SK-N-SH (cell line): ENCODE data around the gene P2RX1. TPM values are rescaled to one million over a fixed set of nuclear protein-coding genes. Genes with fewer than 3 reads are reported as not detected.

Source experiments
- CTCF ChIA-PET: fragments of 300-600, 350-600 bp; formaldehyde crosslinking; extraction: SDS; loops from one replicate; lab custom pipeline; 2021; lab: Yijun Ruan, JAX
- POLR2A ChIA-PET: fragments of 350-600 bp; sonication (Branson Sonifier 250); formaldehyde crosslinking; extraction: SDS; loops from one replicate; lab custom pipeline; 2020; ENCODE audit warnings: antibody characterized with exemption, inconsistent platforms; lab: Yijun Ruan, JAX
- DNase-seq: peaks from one replicate; pipeline ENCODE4 v3.0.0; 2012
- H2AFZ ChIP-seq: fragments of 200-600 bp; sonication (generic); 2 replicates; pipeline ENCODE4 v1.8.1; 2016; ENCODE audit warnings: antibody characterized with exemption, mild to moderate bottlenecking, low read depth
- H3F3A ChIP-seq: fragments of 200-600 bp; sonication (generic); replicated peaks from 2 replicates; pipeline ENCODE3; 2016; ENCODE audit warnings: antibody characterized with exemption, mild to moderate bottlenecking; ENCODE audit not compliant: insufficient read depth
- H3K27ac ChIP-seq, 2 experiments: fragments of 200-500 bp in 1 of 2; fragments of 200-600 bp in 1 of 2; sonication (Bioruptor generic) in 1 of 2; sonication (generic), shearing (Covaris generic) in 1 of 2; 2 replicates each; pipeline versions ENCODE4 v1.5.1 to v1.6.1; 2014 to 2016; ENCODE audit warnings: low read depth in 2 of 2, inconsistent platforms in 1 of 2, low read length in 1 of 2, mild to moderate bottlenecking in 1 of 2, mixed read lengths in 1 of 2
- H3K27me3 ChIP-seq: fragments of 200-600 bp; sonication (generic), shearing (Covaris generic); 2 replicates; pipeline ENCODE4 v1.6.1; 2016; ENCODE audit warnings: mixed run types; ENCODE audit not compliant: insufficient read depth
- H3K36me3 ChIP-seq, 2 experiments: fragments of 200-500 bp in 1 of 2; fragments of 200-600 bp in 1 of 2; sonication (Bioruptor generic) in 1 of 2; sonication (generic) in 1 of 2; replicated peaks in 1 of 2; 2 replicates each; pipeline versions ENCODE3 to v1.5.1; 2014 to 2016; ENCODE audit warnings: low read length in 1 of 2, mild to moderate bottlenecking in 1 of 2; ENCODE audit not compliant: insufficient read depth in 2 of 2, control insufficient read depth in 1 of 2
- H3K4me1 ChIP-seq, 2 experiments: fragments of 200-500 bp in 1 of 2; fragments of 200-600 bp in 1 of 2; sonication (Bioruptor generic) in 1 of 2; sonication (generic), shearing (Covaris generic) in 1 of 2; 2 replicates each; pipeline versions ENCODE4 v1.5.1 to v1.6.1; 2014 to 2016; ENCODE audit warnings: low read depth in 1 of 2, low read length in 1 of 2, mixed run types in 1 of 2; ENCODE audit not compliant: insufficient read depth in 2 of 2, control insufficient read depth in 1 of 2
- H3K4me2 ChIP-seq: fragments of 200-600 bp; sonication (generic), shearing (Covaris generic); 2 replicates; pipeline ENCODE4 v1.6.1; 2017; ENCODE audit warnings: mixed run types
- H3K4me3 ChIP-seq, 2 experiments: fragments of 200-500 bp in 1 of 2; fragments of 200-600 bp in 1 of 2; sonication (Bioruptor generic) in 1 of 2; sonication (generic), shearing (Covaris generic) in 1 of 2; 2 replicates each; pipeline versions ENCODE4 v1.5.1 to v1.8.1; 2014 to 2016; ENCODE audit warnings: low read depth in 2 of 2, inconsistent platforms in 1 of 2, low read length in 1 of 2, mild to moderate bottlenecking in 1 of 2, mixed read lengths in 1 of 2, moderate library complexity in 1 of 2
- H3K79me2 ChIP-seq: fragments of 200-600 bp; sonication (generic); 2 replicates; pipeline ENCODE4 v1.8.1; 2017; ENCODE audit warnings: mild to moderate bottlenecking; ENCODE audit not compliant: insufficient read depth
- H3K9ac ChIP-seq: fragments of 200-600 bp; sonication (generic); 2 replicates; pipeline ENCODE4 v1.6.1; 2017; ENCODE audit warnings: mixed run types
- H3K9me2 ChIP-seq: fragments of 200-600 bp; sonication (generic); 2 replicates; pipeline ENCODE4 v1.6.1; 2017; ENCODE audit warnings: mixed run types
- H3K9me3 ChIP-seq: fragments of 200-600 bp; sonication (generic); 2 replicates; pipeline ENCODE4 v1.6.1; 2017; ENCODE audit warnings: mixed run types, mild to moderate bottlenecking, moderate library complexity
- H4K20me1 ChIP-seq: fragments of 200-600 bp; sonication (generic); 2 replicates; pipeline ENCODE4 v1.6.1; 2017; ENCODE audit warnings: mild to moderate bottlenecking, mixed run types; ENCODE audit not compliant: insufficient read depth
- CHD2 ChIP-seq: fragments of 150-350 bp; IDR thresholded peaks from 2 replicates; pipeline ENCODE4 v1.6.1; 2018; ENCODE audit warnings: low read length; ENCODE audit not compliant: partially characterized antibody
- ELF1 ChIP-seq: IDR thresholded peaks from 2 replicates; pipeline ENCODE4 v1.4.0; 2012
- FOSL2 ChIP-seq: IDR thresholded peaks from 2 replicates; pipeline ENCODE4 v1.4.0; 2012; ENCODE audit warnings: low read depth, mild to moderate bottlenecking, moderate library complexity, borderline replicate concordance
- FOXJ3 ChIP-seq: sonication (generic); formaldehyde crosslinking; IDR thresholded peaks from 2 replicates; pipeline ENCODE4 v1.5.1; 2020; ENCODE audit warnings: mild to moderate bottlenecking, missing genetic modification reagents
- GABPA ChIP-seq: IDR thresholded peaks from 2 replicates; pipeline ENCODE4 v1.4.0; 2012; ENCODE audit warnings: low read depth, mild to moderate bottlenecking
- JUND ChIP-seq: IDR thresholded peaks from 2 replicates; pipeline ENCODE4 v1.4.0; 2012
- RAD21 ChIP-seq: IDR thresholded peaks from 2 replicates; pipeline ENCODE4 v1.6.1; 2012; ENCODE audit warnings: mild to moderate bottlenecking, low read length
- RCOR1 ChIP-seq: fragments of 150-350 bp; IDR thresholded peaks from 2 replicates; pipeline ENCODE4 v1.6.1; 2017; ENCODE audit warnings: antibody characterized with exemption, low read length
- RFX5 ChIP-seq: IDR thresholded peaks from 2 replicates; pipeline ENCODE4 v1.6.1; 2012; ENCODE audit warnings: mild to moderate bottlenecking, improper control_type of control experiment, low read length
- RXRA ChIP-seq: IDR thresholded peaks from 2 replicates; pipeline ENCODE4 v1.4.0; 2012; ENCODE audit warnings: low read depth, mild to moderate bottlenecking, borderline replicate concordance
- TAF1 ChIP-seq: IDR thresholded peaks from 2 replicates; pipeline ENCODE4 v1.6.1; 2012; ENCODE audit warnings: low read depth, mild to moderate bottlenecking, low read length, moderate library complexity, borderline replicate concordance
- TCF12 ChIP-seq: IDR thresholded peaks from 2 replicates; pipeline ENCODE4 v1.4.0; 2012
- USF1 ChIP-seq: IDR thresholded peaks from 2 replicates; pipeline ENCODE4 v1.4.0; 2012; ENCODE audit warnings: low read depth, borderline replicate concordance
- USF2 ChIP-seq: fragments of 150-350 bp; IDR thresholded peaks from 2 replicates; pipeline ENCODE4 v1.6.1; 2017; ENCODE audit warnings: antibody characterized with exemption, low read length, low read depth, borderline replicate concordance
- YY1 ChIP-seq: IDR thresholded peaks from 2 replicates; pipeline ENCODE4 v1.4.0; 2012; ENCODE audit warnings: low read depth, mild to moderate bottlenecking
- ZBTB33 ChIP-seq: IDR thresholded peaks from 2 replicates; pipeline ENCODE4 v1.4.0; 2012; ENCODE audit warnings: low read depth, borderline replicate concordance
- WGBS: methylation state at CpG from one replicate; pipeline ENCODE4 v1.1.6; 2017; ENCODE audit warnings: low lambda C conversion rate; 5-methylcytosine and 5-hydroxymethylcytosine counted together
- polyA plus RNA-seq, 3 experiments: library from polyadenylated mRNA; depleted of rRNA; stranded (reverse); fragments of >200 nt; gene quantifications; 2 replicates each; pipeline ENCODE4 v1.2.3, GENCODE V29; 2012

Gene P2RX1
- polyA plus RNA-seq, 1 of the 3 experiments (the other 2 are of a cell fraction), result not detected

DNA sequence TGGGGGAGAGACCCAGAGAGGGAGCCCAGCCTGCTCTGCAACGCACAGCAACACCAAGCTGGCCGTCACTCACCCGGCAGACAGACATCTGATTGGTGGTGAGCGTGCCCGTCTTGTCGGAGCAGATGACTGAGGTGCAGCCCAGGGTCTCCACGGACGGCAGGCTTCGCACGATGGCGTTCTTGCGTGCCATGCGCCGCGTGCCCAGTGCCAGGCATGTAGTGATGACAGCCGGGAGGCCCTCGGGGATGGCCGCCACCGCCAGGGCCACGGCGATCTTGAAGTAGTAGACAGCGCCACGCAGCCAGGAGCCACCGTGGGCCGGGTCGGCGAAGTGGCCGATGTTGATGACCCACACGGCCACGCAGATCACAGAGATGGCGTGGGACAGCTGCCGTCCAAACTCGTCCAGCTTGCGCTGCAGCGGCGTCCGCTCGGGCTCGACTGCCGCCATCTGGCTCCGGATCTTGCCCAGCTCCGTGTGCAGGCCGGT, 31.1 kb upstream of the P2RX1 start:
- Histone ChIP-seq H3K9ac (no peak overlapping the region), H4K20me1 (no peaks in the 10 kb centered on the region), H3K27ac (no peak overlapping the region), H3K4me2 (no peak overlapping the region), H3K9me3 (no peaks in the 10 kb centered on the region), H2AFZ (no peak overlapping the region), H3K4me1 (peaks cover 0 to 20% of the 10 kb centered on the region in 2 experiments; a peak in 1 of 4 replicates), H3F3A (no peaks in the 10 kb centered on the region), H3K9me2 (no peaks in the 10 kb centered on the region), H3K36me3 (no peaks in the 10 kb centered on the region), H3K4me3 (no peak overlapping the region), H3K27me3 (no peaks in the 10 kb centered on the region), H3K79me2 (no peaks in the 10 kb centered on the region)
- WGBS, result 100% methylated on average over 5 of the region's 43 CpGs
- TF ChIP-seq ZBTB33 (no peak), USF1 (no peak), RFX5 (no peak), CHD2 (no peak), TCF12 (no peak), RXRA (no peak), GABPA (no peak), RAD21 (no peak), YY1 (no peak), USF2 (no peak), FOXJ3 (CRISPR knock-in tag) (no peak), FOSL2 (no peak), ELF1 (no peak)
- no peak for DNase-seq
- POLR2A ChIA-PET, result no interaction called here
- CTCF ChIA-PET, result interaction anchor here (2.1 kb wide), 1 partner anchor 12 kb away, joined by 5 read pairs; no protein-coding TSS in a partner anchor

DNA sequence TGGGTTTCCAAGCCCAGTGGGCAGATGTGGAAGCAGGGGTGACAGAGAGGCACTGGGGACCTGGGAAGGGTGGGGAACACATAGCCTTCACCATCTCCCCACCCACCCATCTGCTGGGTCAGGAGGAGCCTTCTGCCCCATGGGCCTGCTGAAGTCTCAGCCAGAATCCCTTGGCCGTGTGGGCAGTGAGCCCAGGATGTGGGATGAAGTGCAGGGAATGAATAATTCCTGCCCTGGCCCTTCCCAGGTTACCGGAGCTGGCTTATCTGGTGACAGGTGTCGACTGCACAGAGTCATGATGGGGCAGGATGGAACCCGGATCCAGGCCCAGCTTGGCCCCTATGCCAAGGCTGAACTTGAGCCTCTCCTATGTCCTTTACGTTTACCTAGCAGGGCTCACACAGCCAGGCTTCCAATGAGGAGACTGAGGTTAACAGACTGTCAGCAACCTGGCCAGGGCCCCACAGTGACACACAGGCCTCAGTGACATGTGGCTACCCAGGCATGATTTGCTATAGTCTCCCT, 30.5 kb upstream of the P2RX1 start:
- Histone ChIP-seq H4K20me1 (no peaks in the 10 kb centered on the region), H3K4me1 (peaks cover 0 to 20% of the 10 kb centered on the region in 2 experiments; a peak in 1 of 4 replicates), H3K79me2 (no peaks in the 10 kb centered on the region), H3F3A (no peaks in the 10 kb centered on the region), H3K4me2 (no peak overlapping the region), H3K9ac (no peak overlapping the region), H3K36me3 (no peaks in the 10 kb centered on the region), H3K27me3 (no peaks in the 10 kb centered on the region), H2AFZ (no peak overlapping the region), H3K27ac (no peak overlapping the region), H3K4me3 (no peak overlapping the region), H3K9me3 (no peaks in the 10 kb centered on the region), H3K9me2 (no peaks in the 10 kb centered on the region)
- CTCF ChIA-PET, result no interaction called here
- no peak for TF ChIP-seq YY1
- no peak for TF ChIP-seq TAF1
- no peak for TF ChIP-seq RCOR1
- TF ChIP-seq ELF1, result no peak
- no peak for TF ChIP-seq JUND
- POLR2A ChIA-PET, result no interaction called here
- 51% methylated on average over 2 of the region's 5 CpGs for WGBS
- DNase-seq, result no peak
